ENCODE measurements around the gene TFF2.

- TF ChIP-seq USF2 (IDR thresholded peaks at IDR 0.05; ENCODE audit: low read depth, low read length) (no peak), CTCF (conservative IDR thresholded peaks at IDR 0.05; ENCODE audit: low read depth, low read length) (no peak), MAFK (IDR thresholded peaks at IDR 0.05; ENCODE audit: low read depth, low read length) (no peak), BHLHE40 (IDR thresholded peaks at IDR 0.05; ENCODE audit: low read depth, low read length) (no peak), POLR2A (IDR thresholded peaks at IDR 0.05; ENCODE audit: low read depth, low read length) (no peak), SMC3 (IDR thresholded peaks at IDR 0.05; ENCODE audit: low read depth, low read length) (no peak), RCOR1 (IDR thresholded peaks at IDR 0.05; ENCODE audit: insufficient replicate concordance, low read length) (no peak), RAD21 (IDR thresholded peaks at IDR 0.05; ENCODE audit: low read length) (no peak), ELK1 (IDR thresholded peaks at IDR 0.05; ENCODE audit: borderline replicate concordance, low read depth, low read length) (no peak), MXI1 (IDR thresholded peaks at IDR 0.05; ENCODE audit: borderline replicate concordance, low read depth, low read length) (no peak), RFX5 (IDR thresholded peaks at IDR 0.05; ENCODE audit: low read depth, low read length) (no peak), MAZ (IDR thresholded peaks at IDR 0.05; ENCODE audit: borderline replicate concordance, low read depth, low read length) (no peak)
Observed at GRCh38 chr21:42320791-42321190, 30.0 kb downstream of the TFF2 start.
